ENCODE results near the gene SEC31A. TPM values are rescaled to one million over a fixed set of nuclear protein-coding genes. Genes with fewer than 3 reads are reported as not detected.
"Not testable (repeated sequence)": the region's sequence is repeated elsewhere in the genome, so short reads cannot be mapped to it uniquely, and the experiment has no call there.

SEC31A gene
- total and polyA plus RNA-seq, 8 donors, result 221 to 286 (median 251) TPM

- TF ChIP-seq, protein P1, sequence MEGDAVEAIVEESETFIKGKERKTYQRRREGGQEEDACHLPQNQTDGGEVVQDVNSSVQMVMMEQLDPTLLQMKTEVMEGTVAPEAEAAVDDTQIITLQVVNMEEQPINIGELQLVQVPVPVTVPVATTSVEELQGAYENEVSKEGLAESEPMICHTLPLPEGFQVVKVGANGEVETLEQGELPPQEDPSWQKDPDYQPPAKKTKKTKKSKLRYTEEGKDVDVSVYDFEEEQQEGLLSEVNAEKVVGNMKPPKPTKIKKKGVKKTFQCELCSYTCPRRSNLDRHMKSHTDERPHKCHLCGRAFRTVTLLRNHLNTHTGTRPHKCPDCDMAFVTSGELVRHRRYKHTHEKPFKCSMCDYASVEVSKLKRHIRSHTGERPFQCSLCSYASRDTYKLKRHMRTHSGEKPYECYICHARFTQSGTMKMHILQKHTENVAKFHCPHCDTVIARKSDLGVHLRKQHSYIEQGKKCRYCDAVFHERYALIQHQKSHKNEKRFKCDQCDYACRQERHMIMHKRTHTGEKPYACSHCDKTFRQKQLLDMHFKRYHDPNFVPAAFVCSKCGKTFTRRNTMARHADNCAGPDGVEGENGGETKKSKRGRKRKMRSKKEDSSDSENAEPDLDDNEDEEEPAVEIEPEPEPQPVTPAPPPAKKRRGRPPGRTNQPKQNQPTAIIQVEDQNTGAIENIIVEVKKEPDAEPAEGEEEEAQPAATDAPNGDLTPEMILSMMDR (IDR thresholded peaks at IDR 0.05), result no peak
- Histone ChIP-seq H3K9me3 (no peaks in the 10 kb centered on the region), H3K36me3 (peaks cover 6 to 89% of the 10 kb centered on the region in 2 donors), H3K4me1 (no peaks in the 10 kb centered on the region), H3K4me3 (no peak overlapping the region), H3K27me3 (no peaks in the 10 kb centered on the region), H3K27ac (no peak overlapping the region)
- ATAC-seq (no peak), DNase-seq (no peak)
- intact Hi-C loops (cut with DNase I), result no loop called here
Observed at GRCh38 chr4:82839624-82840023, 51.3 kb downstream of the SEC31A start.

DNA sequence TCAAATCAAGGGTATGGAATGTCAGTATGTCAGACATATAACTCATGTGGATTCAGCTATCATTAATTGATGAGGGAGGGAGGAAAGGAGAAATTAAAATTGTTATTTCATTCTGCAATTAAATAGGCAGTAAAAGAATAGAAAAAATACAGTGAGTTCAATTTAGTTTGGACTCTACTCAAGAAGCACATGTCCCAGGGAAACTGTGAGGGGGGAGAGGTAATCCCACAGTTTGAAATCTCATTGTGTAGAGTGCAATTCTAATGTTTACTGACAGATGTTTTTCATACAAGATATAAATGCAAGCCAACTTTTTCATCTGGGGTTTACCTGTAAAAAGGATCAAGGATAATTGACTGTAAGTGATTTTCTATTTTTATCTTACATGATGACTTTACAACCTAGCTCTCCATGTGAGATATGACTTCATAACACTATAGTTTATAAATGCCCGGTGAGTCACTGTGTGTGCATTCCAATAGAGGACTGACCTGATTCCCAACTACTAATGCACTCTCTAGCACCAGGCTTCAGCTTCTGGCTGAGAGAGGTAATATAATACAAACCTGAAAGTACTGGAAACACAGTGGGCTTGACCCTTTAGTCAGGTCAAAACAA is 57.1 kb downstream of the SEC31A start:
- TF ChIP-seq, protein P1 (IDR thresholded peaks at IDR 0.05), result no peak
- no peaks in the 10 kb centered on the region for H3K4me1 ChIP-seq
- peak; percentile 96 for ATAC-seq
- H3K9me3 ChIP-seq, result no peaks in the 10 kb centered on the region
- DNase-seq, result no peak
- no peak overlapping the region for H3K27ac ChIP-seq
- intact Hi-C loops (cut with DNase I), result no loop called here
- no peak overlapping the region for H3K4me3 ChIP-seq
- peaks cover 0 to 74% of the 10 kb centered on the region in 2 donors for H3K36me3 ChIP-seq
- H3K27me3 ChIP-seq, result no peaks in the 10 kb centered on the region

DNA sequence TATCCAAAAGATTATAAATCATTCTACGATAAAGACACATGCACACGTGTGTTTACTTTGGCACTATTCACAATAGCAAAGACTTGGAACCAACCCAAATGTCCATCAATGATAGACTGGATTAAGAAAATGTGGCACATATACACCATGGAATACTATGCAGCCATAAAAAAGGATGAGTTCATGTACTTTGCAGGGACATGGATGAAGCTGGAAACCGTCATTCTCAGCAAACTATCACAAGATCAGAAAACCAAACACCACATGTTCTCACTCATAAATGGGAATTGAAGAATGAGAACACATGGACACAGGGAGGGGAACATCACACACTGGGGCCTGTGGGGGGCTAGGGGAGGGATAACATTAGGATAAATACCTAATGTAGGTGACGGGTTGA is 57.9 kb downstream of the SEC31A start:
- H3K9me3 ChIP-seq; H3K27me3 ChIP-seq; ATAC-seq; DNase-seq; H3K4me1 ChIP-seq; H3K4me3 ChIP-seq; H3K27ac ChIP-seq; intact Hi-C loops (cut with DNase I): not testable (repeated sequence)
- peaks cover 0 to 74% of the 10 kb centered on the region in 2 donors for H3K36me3 ChIP-seq

- Histone ChIP-seq H3K4me1 (no peaks in the 10 kb centered on the region), H3K36me3 (peaks cover 22 to 98% of the 10 kb centered on the region in 2 donors), H3K4me3 (no peak overlapping the region), H3K27ac (no peak overlapping the region), H3K27me3 (no peaks in the 10 kb centered on the region), H3K9me3 (no peaks in the 10 kb centered on the region)
- intact Hi-C loops (cut with DNase I), result loop anchor here in 1 of 2 donors (10.0 kb wide), 1 partner anchor 49 kb away; no protein-coding TSS in a partner anchor
- ATAC-seq (no peak), DNase-seq (no peak)
- TF ChIP-seq, protein P1 (IDR thresholded peaks at IDR 0.05), result no peak
Observed at GRCh38 chr4:82825425-82825824, 65.5 kb downstream of the SEC31A start.

GRCh38 chr4:82823062-82823461 is 67.9 kb downstream of the SEC31A start:
- no peak overlapping the region for H3K4me3 ChIP-seq
- peaks cover 22 to 100% of the 10 kb centered on the region in 2 donors for H3K36me3 ChIP-seq
- intact Hi-C loops (cut with DNase I), result loop anchor here in 1 of 2 donors (10.0 kb wide), 1 partner anchor 52 kb away; no protein-coding TSS in a partner anchor
- no peak for ATAC-seq
- DNase-seq, result no peak
- H3K27me3 ChIP-seq, result no peaks in the 10 kb centered on the region
- no peak overlapping the region for H3K27ac ChIP-seq
- H3K4me1 ChIP-seq, result no peaks in the 10 kb centered on the region
- TF ChIP-seq, protein P1 (IDR thresholded peaks at IDR 0.05), result no peak
- H3K9me3 ChIP-seq, result no peaks in the 10 kb centered on the region

DNA sequence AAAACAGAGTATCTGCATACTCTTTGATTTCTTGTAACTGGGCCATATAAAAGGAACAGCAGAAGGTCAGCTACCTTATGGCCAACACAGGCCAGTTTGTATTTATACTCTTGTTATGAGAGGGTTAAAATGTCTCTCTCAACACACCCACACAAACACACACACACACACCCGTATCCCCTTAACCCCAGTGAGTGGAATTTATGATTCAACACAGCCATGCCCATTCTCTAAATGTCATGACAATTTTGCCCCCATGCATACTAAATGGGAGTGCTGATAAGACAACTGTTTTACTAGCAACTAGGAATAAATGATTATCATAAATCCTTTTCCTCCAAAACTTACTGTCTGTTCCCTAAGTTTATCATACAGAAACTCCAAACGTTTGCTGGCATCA is 70.3 kb downstream of the SEC31A start:
- Histone ChIP-seq H3K4me1 (no peaks in the 10 kb centered on the region), H3K4me3 (no peak overlapping the region), H3K27ac (no peak overlapping the region), H3K27me3 (no peaks in the 10 kb centered on the region), H3K36me3 (peaks cover 12 to 93% of the 10 kb centered on the region in 2 donors), H3K9me3 (no peaks in the 10 kb centered on the region)
- intact Hi-C loops (cut with DNase I), result loop anchor here in 1 of 2 donors (10.0 kb wide), 1 partner anchor 54 kb away; no protein-coding TSS in a partner anchor
- no peak for DNase-seq
- TF ChIP-seq, protein P1 (IDR thresholded peaks at IDR 0.05), result no peak
- ATAC-seq, result no peak

All from left lung (tissue), 10 donors.